A673 (cell line): ENCODE measurements around the gene SHANK3. TPM values are rescaled to one million over a fixed set of nuclear protein-coding genes. Genes with fewer than 3 reads are reported as not detected.

Experiments used
- BruUV-seq: library from RNA; stranded (reverse); fragments of 400-500 nt; replicated peaks from 2 replicates; lab custom pipeline; 2021; lab: Mats Ljungman, UMichigan
- CTCF ChIA-PET: fragments of 300-600 bp; sonication (Branson Sonifier 250); formaldehyde crosslinking; loops from one replicate; lab custom pipeline; 2022; ENCODE audit warnings: antibody characterized with exemption; lab: Charles Lee
- POLR2A ChIA-PET: fragments of 300-600 bp; sonication (Branson Sonifier 250); formaldehyde crosslinking; loops from one replicate; lab custom pipeline; 2022; ENCODE audit warnings: antibody characterized with exemption; ENCODE audit not compliant: low non-redundant PET; lab: Charles Lee
- DNase-seq: peaks from one replicate; pipeline ENCODE4 v3.0.0-alpha.2; 2015; ENCODE audit warnings: low spot score
- H3K27ac ChIP-seq: fragments of 200-600 bp; sonication (generic); 2 replicates; pipeline ENCODE4 v1.5.1; 2016; ENCODE audit warnings: mixed run types, low read depth, mild to moderate bottlenecking, mixed read lengths, antibody characterized with exemption, low read length; ENCODE audit not compliant: poor library complexity, severe bottlenecking
- H3K27me3 ChIP-seq: fragments of 200-600 bp; sonication (generic); replicated peaks from 2 replicates; pipeline ENCODE4 v1.6.1; 2017; ENCODE audit warnings: mixed run types, low read depth, mild to moderate bottlenecking, mixed read lengths, antibody characterized with exemption, low read length; ENCODE audit not compliant: insufficient read depth, poor library complexity
- H3K36me3 ChIP-seq: fragments of 200-600 bp; sonication (generic); 2 replicates; pipeline ENCODE4 v1.6.1; 2016; ENCODE audit warnings: mixed run types, mild to moderate bottlenecking, mixed read lengths, antibody characterized with exemption, low read length; ENCODE audit not compliant: insufficient read depth, poor library complexity, severe bottlenecking
- H3K4me1 ChIP-seq: fragments of 200-600 bp; sonication (generic); 2 replicates; pipeline ENCODE4 v1.6.1; 2017; ENCODE audit warnings: mixed run types, mild to moderate bottlenecking, mixed read lengths, antibody characterized with exemption, low read length; ENCODE audit not compliant: insufficient read depth, poor library complexity, severe bottlenecking
- H3K4me3 ChIP-seq: fragments of 200-600 bp; sonication (generic); 2 replicates; pipeline ENCODE4 v1.5.1; 2016; ENCODE audit warnings: low read depth, mixed run types, mild to moderate bottlenecking, mixed read lengths, low read length; ENCODE audit not compliant: poor library complexity, severe bottlenecking
- H3K9me3 ChIP-seq: fragments of 200-600 bp; sonication (generic); 2 replicates; pipeline ENCODE4 v1.6.1; 2016; ENCODE audit warnings: mixed run types, low read depth, mild to moderate bottlenecking, mixed read lengths, antibody characterized with exemption, low read length; ENCODE audit not compliant: poor library complexity, severe bottlenecking
- EZH2 ChIP-seq: fragments of 200-600 bp; sonication (generic); IDR thresholded peaks from 2 replicates; pipeline ENCODE4 v1.6.1; 2017; ENCODE audit warnings: borderline replicate concordance, low read depth, mild to moderate bottlenecking, mixed read lengths, antibody characterized with exemption, low read length; ENCODE audit not compliant: poor library complexity, severe bottlenecking
- intact Hi-C: fragments of 100-400 bp; cut with micrococcal nuclease; formaldehyde crosslinking; loops from one replicate; pipeline ENCODE4 v1.10.0; 2022; ENCODE audit not compliant: unreplicated experiment
- total RNA-seq: library from RNA; stranded (reverse); gene quantifications from 2 replicates; pipeline ENCODE4 v1.2.3, GENCODE V29; 2021
- TF ChIP-seq, protein P1 (sequence below): fragments of 300-800, 200-600 bp; sonication (generic); conservative IDR thresholded peaks from 2 replicates; pipeline ENCODE4 v1.5.1; 2017; ENCODE audit warnings: low read depth, mild to moderate bottlenecking, antibody characterized with exemption, low read length, moderate library complexity, mixed read lengths

SHANK3 gene
- total RNA-seq, 1 experiment from 2014 or later = 4.4 TPM

DNA sequence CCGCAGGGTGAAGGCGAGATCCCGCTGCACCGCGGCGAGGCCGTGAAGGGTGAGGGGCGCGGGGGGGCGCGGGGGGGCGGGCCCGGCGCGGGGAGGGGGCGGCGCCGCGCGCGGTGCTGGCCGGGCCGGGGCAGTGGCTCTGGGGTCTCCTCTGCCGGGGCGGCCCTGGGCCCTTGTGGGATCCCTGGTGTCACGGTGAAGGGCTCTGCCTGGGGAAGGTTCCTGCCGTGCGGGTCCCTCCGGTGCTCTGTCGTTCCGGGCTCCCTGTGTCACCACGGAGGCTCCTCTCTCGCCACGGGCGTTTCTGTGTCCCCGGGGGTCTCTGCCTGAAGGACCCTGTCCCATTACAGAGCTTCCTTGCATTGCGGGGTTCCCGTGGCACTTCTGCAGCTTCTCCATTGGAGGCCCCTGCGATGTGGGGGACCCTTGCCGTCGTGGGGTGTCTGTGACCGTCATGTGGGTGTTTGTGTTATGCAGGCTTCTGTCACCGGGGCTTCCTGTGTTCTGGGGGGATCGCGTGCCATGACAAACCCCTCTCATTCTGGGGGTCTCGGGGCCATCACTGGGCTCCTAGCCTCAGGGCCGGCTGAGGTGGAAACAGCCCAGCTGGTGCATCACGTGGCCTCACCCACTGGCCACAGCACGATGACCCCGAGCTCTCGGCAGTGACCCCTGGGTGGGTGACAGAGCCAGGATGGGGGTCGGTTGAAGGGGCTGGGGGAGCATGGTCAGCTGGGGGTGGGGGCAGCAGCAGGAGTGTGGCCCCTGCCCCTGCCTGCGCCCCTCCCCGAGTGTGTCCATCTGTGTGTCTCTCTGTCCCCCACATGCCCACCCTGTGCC is 25.3 kb downstream of the SHANK3 start:
- Histone ChIP-seq H3K36me3 (no peaks in the 10 kb centered on the region), H3K9me3 (no peaks in the 10 kb centered on the region), H3K4me1 (no peaks in the 10 kb centered on the region), H3K27ac (no peak overlapping the region), H3K4me3 (peak overlapping the region; percentile 46), H3K27me3 (no peaks in the 10 kb centered on the region)
- BruUV-seq = no TSS peak
- DNase-seq = no peak
- CTCF ChIA-PET = no interaction called here
- intact Hi-C loops = no loop called here
- TF ChIP-seq, protein P1, sequence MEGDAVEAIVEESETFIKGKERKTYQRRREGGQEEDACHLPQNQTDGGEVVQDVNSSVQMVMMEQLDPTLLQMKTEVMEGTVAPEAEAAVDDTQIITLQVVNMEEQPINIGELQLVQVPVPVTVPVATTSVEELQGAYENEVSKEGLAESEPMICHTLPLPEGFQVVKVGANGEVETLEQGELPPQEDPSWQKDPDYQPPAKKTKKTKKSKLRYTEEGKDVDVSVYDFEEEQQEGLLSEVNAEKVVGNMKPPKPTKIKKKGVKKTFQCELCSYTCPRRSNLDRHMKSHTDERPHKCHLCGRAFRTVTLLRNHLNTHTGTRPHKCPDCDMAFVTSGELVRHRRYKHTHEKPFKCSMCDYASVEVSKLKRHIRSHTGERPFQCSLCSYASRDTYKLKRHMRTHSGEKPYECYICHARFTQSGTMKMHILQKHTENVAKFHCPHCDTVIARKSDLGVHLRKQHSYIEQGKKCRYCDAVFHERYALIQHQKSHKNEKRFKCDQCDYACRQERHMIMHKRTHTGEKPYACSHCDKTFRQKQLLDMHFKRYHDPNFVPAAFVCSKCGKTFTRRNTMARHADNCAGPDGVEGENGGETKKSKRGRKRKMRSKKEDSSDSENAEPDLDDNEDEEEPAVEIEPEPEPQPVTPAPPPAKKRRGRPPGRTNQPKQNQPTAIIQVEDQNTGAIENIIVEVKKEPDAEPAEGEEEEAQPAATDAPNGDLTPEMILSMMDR = no peak
- no peak for TF ChIP-seq EZH2
- POLR2A ChIA-PET = no interaction called here

DNA sequence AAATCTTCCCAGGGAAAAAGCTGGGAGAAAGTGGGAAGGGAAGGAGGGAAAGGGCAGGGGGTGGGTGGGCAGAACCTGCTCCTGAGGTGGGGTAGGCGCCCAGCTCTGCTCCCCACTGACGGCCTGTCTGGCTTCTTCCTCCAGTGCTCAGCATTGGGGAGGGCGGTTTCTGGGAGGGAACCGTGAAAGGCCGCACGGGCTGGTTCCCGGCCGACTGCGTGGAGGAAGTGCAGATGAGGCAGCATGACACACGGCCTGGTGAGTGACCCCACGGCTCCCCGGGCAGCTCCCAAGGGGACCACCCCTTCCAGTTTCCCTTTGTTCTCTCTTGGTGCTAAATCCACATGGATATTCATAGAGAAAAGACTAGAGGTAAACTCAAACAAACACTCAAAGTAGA is 25.9 kb downstream of the SHANK3 start:
- Histone ChIP-seq H3K4me1 (no peaks in the 10 kb centered on the region), H3K27ac (no peak overlapping the region), H3K27me3 (no peaks in the 10 kb centered on the region), H3K36me3 (no peaks in the 10 kb centered on the region), H3K9me3 (no peaks in the 10 kb centered on the region), H3K4me3 (no peak overlapping the region)
- no TSS peak for BruUV-seq
- ChIA-PET CTCF (no interaction called here), POLR2A (no interaction called here)
- TF ChIP-seq, protein P1 = no peak
- no peak for TF ChIP-seq EZH2
- no peak for DNase-seq
- intact Hi-C loops = no loop called here

DNA sequence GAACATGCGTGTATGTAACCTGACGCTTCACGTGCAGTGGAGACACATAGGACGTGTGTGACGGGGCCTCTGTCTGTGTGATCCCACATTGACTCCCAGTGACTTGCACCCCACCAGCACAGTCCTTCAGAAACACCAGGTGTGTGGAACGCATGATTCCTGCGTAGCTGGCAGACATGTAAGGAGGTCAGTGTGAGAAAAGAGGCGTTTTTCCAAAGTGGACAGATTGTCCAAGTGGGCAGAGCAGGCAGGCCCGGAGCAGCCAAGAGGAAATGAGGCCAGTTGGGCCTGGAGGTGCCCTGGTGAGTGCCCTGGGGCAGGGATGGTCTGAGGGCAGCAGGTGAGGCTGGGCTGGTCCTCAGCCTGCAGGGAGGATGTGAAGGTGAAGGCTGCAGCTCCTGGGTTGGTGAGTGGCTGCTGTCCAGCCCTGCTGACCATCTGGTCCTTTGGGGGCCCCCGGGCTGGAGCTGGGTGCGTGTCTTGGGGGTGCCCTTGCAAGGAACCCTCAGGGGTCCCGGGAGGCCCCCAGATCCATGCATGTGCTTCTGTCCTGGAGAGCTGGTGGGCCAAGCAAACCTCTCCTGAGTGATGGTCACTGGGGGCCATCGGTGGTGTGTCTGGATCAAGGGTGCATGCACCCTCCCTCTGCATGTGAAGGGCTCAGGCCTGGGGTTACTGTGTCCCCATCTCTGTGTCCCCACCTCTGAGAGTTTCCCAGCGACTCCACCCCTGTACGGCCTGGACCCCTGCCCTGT is 26.6 kb downstream of the SHANK3 start:
- ChIA-PET POLR2A (interaction anchor here (0.6 kb wide), 1 partner anchor 130 kb away, joined by 3 read pairs; no protein-coding TSS in a partner anchor), CTCF (no interaction called here)
- intact Hi-C loops = no loop called here
- Histone ChIP-seq H3K4me1 (no peaks in the 10 kb centered on the region), H3K27ac (no peak overlapping the region), H3K27me3 (no peaks in the 10 kb centered on the region), H3K4me3 (no peak overlapping the region), H3K36me3 (no peaks in the 10 kb centered on the region), H3K9me3 (no peaks in the 10 kb centered on the region)
- TF ChIP-seq, protein P1 = no peak
- TF ChIP-seq EZH2 = no peak
- no peak for DNase-seq
- BruUV-seq = no TSS peak
